GM18870 (cell line): Measurements from ENCODE around the gene GGA2.
"Not testable (repeated sequence)": the region's sequence is repeated elsewhere in the genome, so short reads cannot be mapped to it uniquely, and the experiment has no call there.

Experiments used
- ATAC-seq: cut with Tn5 transposase; IDR thresholded peaks from one replicate; pipeline ENCODE4 v1.9.1; 2021; ENCODE audit warnings: moderate library complexity; ENCODE audit not compliant: unreplicated experiment

Gene GGA2

DNA sequence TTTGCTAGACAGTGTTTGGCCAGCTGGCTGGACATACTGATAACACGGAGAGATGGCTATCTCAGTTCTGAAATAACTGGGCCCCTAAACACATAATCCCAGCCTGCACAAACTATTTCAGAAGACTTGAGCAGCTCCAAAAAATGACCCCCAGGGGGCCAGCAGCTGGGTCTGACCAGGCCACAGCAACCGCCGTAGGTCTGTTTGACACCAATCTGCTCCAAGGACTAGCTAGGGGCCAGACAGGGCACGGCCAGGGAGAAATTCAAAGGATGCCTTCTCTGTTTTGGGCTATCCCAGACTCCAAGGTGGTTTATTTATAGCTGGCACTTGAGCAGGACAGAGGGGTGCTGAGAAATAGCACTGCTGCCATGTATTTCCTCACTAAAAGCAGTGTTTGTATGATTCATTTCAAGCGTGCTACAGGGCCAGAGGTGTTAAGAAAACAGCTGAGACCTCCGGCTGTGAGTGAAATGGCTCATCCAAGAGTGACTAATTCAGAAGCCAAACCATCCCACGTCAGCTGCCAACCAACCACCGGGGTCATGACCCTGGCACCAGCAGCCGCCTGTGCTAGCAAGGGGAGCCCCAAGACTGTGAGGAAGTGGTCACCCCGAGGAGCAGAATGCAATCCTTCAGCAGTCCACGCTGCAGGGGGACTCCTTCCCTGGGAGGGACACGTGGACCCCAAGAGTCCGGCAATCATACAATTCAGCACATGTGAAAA is 5.7 kb downstream of the GGA2 start:
- peak; percentile 66 for ATAC-seq

- no peak for ATAC-seq
These were observed 6.2 kb downstream of the GGA2 start for GRCh38 chr16:23504076-23504452.

DNA sequence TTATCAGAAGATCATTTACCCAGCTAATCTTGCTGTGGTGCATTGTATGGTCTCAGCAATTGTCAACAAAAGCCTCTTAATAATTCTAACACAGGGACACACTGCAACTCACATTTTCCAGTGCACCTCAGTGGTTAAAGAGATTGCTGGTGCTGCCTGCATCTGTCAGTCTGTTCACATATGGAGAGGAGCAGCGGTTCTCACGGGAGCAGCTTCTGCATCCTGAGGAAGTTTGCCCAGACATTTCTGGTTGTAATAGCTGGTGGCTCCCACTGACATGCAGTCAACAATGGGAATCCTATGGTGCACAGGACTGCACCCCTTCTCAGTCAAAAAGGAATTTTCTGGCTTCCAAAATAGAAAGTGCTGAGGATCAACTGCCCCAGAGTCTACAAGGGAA is 7.8 kb downstream of the GGA2 start:
- no peak for ATAC-seq

GRCh38 chr16:23501291-23501690 is 9.0 kb downstream of the GGA2 start:
- no peak for ATAC-seq

DNA sequence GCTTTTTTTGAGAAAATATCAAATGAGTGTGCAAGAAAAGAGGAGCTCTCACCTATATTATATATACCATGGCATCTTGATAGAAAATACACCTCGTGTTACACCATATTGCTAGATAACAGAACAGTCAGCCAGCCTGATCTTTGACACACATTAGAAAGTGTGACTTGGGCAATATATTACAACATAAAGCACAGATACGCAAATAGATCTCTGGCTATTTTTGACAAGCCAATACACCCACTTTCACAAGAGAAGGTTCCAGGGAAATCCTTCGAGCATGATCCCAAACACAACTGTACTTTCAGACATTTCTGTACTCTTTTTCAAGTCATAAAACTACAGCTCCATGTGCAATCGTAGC is 9.4 kb downstream of the GGA2 start:
- no peak for ATAC-seq

- no peak for ATAC-seq
These were observed 10.0 kb downstream of the GGA2 start for GRCh38 chr16:23500212-23500861.

- ATAC-seq = no peak
These were observed 10.5 kb downstream of the GGA2 start for GRCh38 chr16:23499801-23500200.

GRCh38 chr16:23498863-23499262 is 11.4 kb downstream of the GGA2 start:
- ATAC-seq = no peak

DNA sequence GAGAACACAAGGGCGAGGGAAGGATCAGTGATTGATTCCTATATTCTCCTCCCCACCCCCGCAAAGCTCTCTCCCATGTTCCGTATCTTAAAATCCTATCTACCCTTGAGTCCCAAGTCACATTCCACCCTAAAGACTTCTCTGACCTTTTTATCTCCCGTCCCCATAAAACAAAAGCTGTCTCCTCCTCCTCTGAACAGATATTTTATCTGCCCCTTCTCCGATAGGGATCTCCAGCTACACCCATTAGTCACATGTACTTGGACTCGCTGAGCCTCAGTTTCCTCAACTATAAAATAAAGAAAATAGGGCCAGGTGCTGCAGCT is 12.8 kb downstream of the GGA2 start:
- no peak for ATAC-seq

- no peak for ATAC-seq
These were observed 13.3 kb downstream of the GGA2 start for GRCh38 chr16:23496821-23497542.

DNA sequence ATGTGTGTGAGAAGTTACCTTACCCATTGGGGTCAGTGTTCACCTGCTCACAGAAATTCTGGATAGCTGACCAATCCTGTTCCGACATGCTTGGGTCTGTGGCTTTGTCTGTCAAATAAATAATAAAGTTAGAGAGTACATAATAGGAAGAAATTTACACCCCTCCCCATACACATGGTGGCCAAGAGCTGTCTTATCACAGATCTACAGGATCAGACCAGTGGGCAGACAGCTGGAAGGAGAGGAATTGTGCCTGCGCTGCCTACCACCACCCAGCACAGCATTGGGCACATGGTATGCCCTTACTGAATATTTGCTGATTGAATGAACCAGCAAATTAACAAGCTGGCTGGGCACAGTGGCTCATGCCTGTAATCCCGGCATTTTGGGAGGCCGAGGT is 14.6 kb downstream of the GGA2 start:
- no peak for ATAC-seq

GRCh38 chr16:23494188-23494587 is 16.1 kb downstream of the GGA2 start:
- no peak for ATAC-seq

DNA sequence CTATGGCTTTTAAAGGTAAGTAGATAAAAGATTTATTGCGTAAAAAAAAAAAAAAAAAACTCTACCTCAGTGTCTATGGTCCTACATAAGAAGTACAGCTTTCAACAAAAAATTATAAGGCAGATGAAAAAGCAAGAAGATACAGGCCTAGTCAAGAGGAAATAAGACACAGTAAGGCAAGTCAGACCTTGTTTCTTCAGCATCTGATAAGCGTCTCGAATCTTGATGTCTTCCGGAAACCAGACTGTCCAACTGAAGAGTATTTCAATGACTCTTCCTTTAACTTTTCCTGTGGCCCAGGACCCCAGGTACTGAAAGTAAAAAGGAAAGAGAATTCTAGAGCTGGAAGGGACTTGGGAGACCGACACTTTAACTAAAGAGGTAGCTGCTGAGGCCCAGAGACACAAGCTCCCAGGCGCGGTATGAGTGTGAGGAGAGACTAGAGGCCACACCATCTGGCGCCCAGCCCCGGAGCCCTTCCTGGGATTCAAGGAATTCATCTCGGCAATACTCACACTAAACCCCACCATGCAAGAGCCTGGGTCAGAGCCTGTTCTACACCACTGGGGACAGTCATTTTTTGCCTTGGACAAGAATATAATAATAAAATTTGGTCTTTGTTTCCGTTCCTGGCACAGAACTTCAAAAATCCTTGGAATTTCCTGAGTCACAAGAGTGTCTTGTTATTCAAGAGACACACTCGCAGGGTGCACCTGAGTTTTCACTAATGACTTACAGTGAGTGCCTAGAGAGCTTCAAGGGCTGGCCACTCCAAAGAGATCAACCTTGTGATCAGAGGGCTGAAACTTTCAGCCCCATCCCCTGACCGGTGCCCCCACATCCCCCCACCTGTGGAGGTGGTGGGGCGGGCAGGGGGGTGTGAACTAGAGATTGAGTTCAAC is 18.6 kb downstream of the GGA2 start:
- no peak for ATAC-seq

- ATAC-seq = no peak
These were observed 23.8 kb downstream of the GGA2 start for GRCh38 chr16:23486480-23486879.

DNA sequence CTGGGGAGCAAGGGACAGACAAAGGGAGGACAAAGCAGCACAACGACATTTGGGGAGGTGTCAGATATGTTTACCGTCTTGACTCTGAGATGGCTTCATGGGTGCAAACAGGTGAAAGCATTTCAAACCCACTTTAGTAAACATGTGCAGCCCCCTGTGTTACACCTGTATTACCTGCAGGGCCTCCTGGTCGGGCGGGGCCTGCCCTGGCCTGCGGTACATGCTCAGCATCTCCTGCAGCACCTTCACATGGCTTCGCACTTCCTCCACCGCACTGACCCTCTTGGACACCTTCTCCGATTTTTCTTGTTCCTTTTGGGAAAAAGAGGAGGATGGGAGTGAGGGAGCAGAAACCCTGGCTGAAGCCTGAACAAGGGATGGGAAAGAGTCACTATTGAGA is 24.5 kb downstream of the GGA2 start:
- no peak for ATAC-seq

DNA sequence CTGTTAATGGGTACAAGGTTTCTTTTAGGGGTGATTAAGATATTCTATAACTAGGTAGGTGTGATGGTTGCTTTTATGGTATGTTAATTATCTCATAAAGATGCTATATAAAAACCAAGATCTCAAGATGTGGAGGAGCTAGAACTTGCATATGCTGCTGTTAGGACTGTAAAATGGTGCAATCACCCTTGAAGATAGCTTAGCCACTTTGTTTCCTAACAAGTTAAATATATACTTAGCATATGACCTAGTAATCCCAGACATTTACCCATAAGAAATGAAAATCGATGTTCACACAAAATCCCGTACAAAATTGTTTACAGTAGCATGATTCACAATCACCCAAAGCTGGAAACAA is 25.1 kb downstream of the GGA2 start:
- no peak for ATAC-seq

GRCh38 chr16:23484510-23485256 is 25.6 kb downstream of the GGA2 start:
- no peak for ATAC-seq

DNA sequence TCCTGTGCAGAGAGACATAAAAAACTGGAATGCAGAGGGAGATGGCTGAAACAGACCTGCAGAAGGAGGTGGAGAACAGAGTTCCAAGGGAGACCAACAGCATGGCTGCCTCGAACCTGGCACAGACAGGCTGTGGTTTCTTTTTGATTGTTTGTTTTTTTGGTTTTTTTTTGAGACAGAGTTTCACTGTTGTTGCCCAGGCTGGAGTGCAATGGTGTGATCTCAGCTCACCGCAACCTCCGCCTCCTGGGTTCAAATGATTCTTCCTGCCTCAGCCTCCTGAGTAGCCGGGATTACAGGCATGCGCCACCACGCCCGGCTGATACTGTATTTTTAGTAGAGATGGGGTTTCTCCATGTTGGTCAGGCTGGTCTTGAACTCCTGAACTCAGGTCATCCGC is 26.8 kb downstream of the GGA2 start:
- ATAC-seq = not testable (repeated sequence)

DNA sequence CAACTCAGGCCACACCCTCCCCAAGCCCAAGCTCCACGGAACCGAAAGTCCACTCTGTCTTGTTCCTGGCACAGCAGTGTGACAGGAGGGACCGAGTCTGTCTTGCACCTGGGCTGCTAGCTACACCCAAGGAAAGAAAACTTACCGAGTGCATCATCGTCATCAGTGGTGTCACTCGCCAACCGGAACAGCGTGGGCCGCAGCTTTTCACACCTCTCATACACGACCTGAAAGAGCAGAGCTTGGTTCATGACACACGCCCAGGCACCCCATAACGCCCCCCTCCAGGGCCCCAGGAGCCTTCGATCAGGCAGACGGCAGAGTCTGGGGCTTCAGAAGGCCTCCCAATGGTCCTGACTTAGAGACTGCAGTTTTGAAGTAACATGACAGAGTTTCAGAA is 27.5 kb downstream of the GGA2 start:
- ATAC-seq = no peak

- ATAC-seq = no peak
These were observed 30.0 kb downstream of the GGA2 start for GRCh38 chr16:23480257-23480656.

- no peak for ATAC-seq
These were observed 31.2 kb downstream of the GGA2 start for GRCh38 chr16:23479138-23479537.
